UCSD-AML1 (cell line): Measurements from ENCODE around the gene P2RY14.

Source experiments
- DNase-seq: peaks from one replicate; lab custom pipeline; 2025; ENCODE audit not compliant: unreplicated experiment; lab: John Stamatoyannopoulos, UW

The P2RY14 gene

GRCh38 chr3:151216641-151217607, 61.4 kb downstream of the P2RY14 start:
- DNase-seq = no peak

- no peak for DNase-seq
Measured at GRCh38 chr3:151214459-151214858, 63.9 kb downstream of the P2RY14 start.

- DNase-seq = no peak
Measured at GRCh38 chr3:151213881-151214280, 64.5 kb downstream of the P2RY14 start.

- DNase-seq = no peak
Measured at GRCh38 chr3:151213151-151213550, 65.2 kb downstream of the P2RY14 start.

GRCh38 chr3:151210676-151211381, 67.5 kb downstream of the P2RY14 start:
- no peak for DNase-seq

- no peak for DNase-seq
Measured at GRCh38 chr3:151209654-151210053, 68.7 kb downstream of the P2RY14 start.

GRCh38 chr3:151206201-151206600, 72.1 kb downstream of the P2RY14 start:
- DNase-seq = no peak

- DNase-seq = no peak
Measured at GRCh38 chr3:151205482-151205881, 72.9 kb downstream of the P2RY14 start.

- DNase-seq = no peak
Measured at GRCh38 chr3:151204530-151205402, 73.6 kb downstream of the P2RY14 start.

GRCh38 chr3:151203051-151203420, 75.3 kb downstream of the P2RY14 start, which contains the start of gene GPR171:
GPR171 (minus strand) TSS chr3:151203216; CDS start chr3:151199386, 3,830 bp downstream.
- DNase-seq = no peak

GRCh38 chr3:151201051-151201730, 77.2 kb downstream of the P2RY14 start:
- no peak for DNase-seq

GRCh38 chr3:151200586-151200985, 77.8 kb downstream of the P2RY14 start:
- DNase-seq = no peak

- no peak for DNase-seq
Measured at GRCh38 chr3:151199554-151200438, 78.5 kb downstream of the P2RY14 start.

GRCh38 chr3:151198849-151199248, 79.5 kb downstream of the P2RY14 start:
- no peak for DNase-seq

- no peak for DNase-seq
Measured at GRCh38 chr3:151197981-151198767, 80.2 kb downstream of the P2RY14 start.

- no peak for DNase-seq
Measured at GRCh38 chr3:151197228-151197627, 81.1 kb downstream of the P2RY14 start.

- no peak for DNase-seq
Measured at GRCh38 chr3:151196434-151196833, 81.9 kb downstream of the P2RY14 start.

- DNase-seq = no peak
Measured at GRCh38 chr3:151195826-151196225, 82.5 kb downstream of the P2RY14 start.

GRCh38 chr3:151192545-151192944, 85.8 kb downstream of the P2RY14 start:
- DNase-seq = no peak
